H1 (cell line): Measurements from ENCODE around the gene DOCK1. TPM values are rescaled to one million over a fixed set of nuclear protein-coding genes. Genes with fewer than 3 reads are reported as not detected.

Experiments used
- GABPA ChIP-seq: IDR thresholded peaks from 2 replicates; pipeline ENCODE4 v1.6.1; 2011; ENCODE audit warnings: mild to moderate bottlenecking, low read length, moderate library complexity, borderline replicate concordance; ENCODE audit not compliant: insufficient read depth
- HDAC2 ChIP-seq, 2 experiments: fragments of 300-600 bp in 1 of 2; sonication (generic) in 1 of 2; IDR thresholded peaks; 2 replicates each; pipeline ENCODE4 v1.6.1; 2011 to 2012; ENCODE audit warnings: low read depth in 2 of 2, low read length in 2 of 2, mild to moderate bottlenecking in 2 of 2, moderate library complexity in 2 of 2, borderline replicate concordance in 1 of 2, inconsistent platforms in 1 of 2
- TEAD4 ChIP-seq: IDR thresholded peaks from 2 replicates; pipeline ENCODE4 v1.6.1; 2012; ENCODE audit warnings: low read depth, low read length, inconsistent platforms, mixed read lengths
- polyA plus RNA-seq, 7 experiments: library from polyadenylated mRNA; depleted of rRNA in 3 of 7; stranded (reverse) in 5 of 7; unstranded in 2 of 7; fragments of >200 nt in 5 of 7; fragments of 200-250 nt in 2 of 7; gene quantifications; 1 replicate in 5 of 7; 2 replicates in 1 of 7; 4 replicates in 1 of 7; pipeline versions ENCODE4 v1.2.1 to v1.2.3, GENCODE V29; 2011 to 2013; ENCODE audit warnings: missing spikeins in 2 of 7, mixed read lengths in 2 of 7
- total RNA-seq: library from RNA; stranded (reverse); fragmentation: NEBNext Ultra II Directional; extraction: Animal tissue kit (Norgen Biotek cat#: 25700); gene quantifications from 2 replicates; pipeline ENCODE4 v1.2.1, GENCODE V29; 2021

DOCK1 gene
- total and polyA plus RNA-seq, 2 of the 8 experiments (the other 6 are each of a cell fraction or from before 2014, with no cell fraction given): 11.6 to 53.0 TPM

DNA sequence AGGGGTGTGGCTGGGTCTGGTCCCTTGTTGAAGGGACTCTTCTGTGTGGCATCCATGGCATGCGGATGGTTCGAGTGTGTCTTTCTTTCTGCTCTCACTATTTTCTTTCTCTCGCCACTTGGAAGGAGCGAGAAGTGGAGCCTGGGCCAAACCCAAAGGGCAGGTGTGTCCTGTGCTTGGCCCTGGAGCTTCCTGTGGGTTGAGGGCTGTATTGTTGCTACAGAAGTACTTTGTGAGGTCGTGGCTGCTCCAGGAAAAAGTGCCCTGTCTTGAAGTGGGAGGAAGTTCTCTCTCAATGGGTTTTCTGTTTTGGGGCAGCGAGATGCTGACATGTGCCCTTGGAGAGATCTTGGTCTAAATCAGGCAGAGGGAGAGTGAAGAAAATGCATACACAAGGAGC is 72.0 kb downstream of the DOCK1 start (continued):
- TF ChIP-seq TEAD4: no peak
- TF ChIP-seq HDAC2 (IDR thresholded peaks at IDR 0.05; ENCODE audit: borderline replicate concordance in 1 of 2, low read depth in 2 of 2, low read length in 2 of 2): no peak
- TF ChIP-seq GABPA: no peak
